GM12891 (cell line): ENCODE results near the gene SPDYE4.

ENCODE experiments used
- DNase-seq: peaks from one replicate; pipeline ENCODE4 v3.0.0; 2011; ENCODE audit warnings: low spot score; ENCODE audit not compliant: insufficient read length
- FAIRE-seq: peaks from 2 replicates; lab custom pipeline; 2011; peaks lifted over from hg19 to GRCh38; lab: Jason Lieb, UNC
- PAX5 ChIP-seq: IDR thresholded peaks from 2 replicates; pipeline ENCODE4 v1.6.1; 2011; ENCODE audit warnings: low read length, moderate library complexity, mild to moderate bottlenecking; ENCODE audit not compliant: insufficient read depth, severe bottlenecking
- POLR2A ChIP-seq: IDR thresholded peaks from 2 replicates; pipeline ENCODE4 v1.6.1; 2011; ENCODE audit warnings: low read depth, low read length, control low read depth
- POLR2AphosphoS5 ChIP-seq: IDR thresholded peaks from 2 replicates; pipeline ENCODE4 v1.6.1; 2011; ENCODE audit warnings: low read depth, low read length, control low read depth
- POU2F2 ChIP-seq: IDR thresholded peaks from 2 replicates; pipeline ENCODE4 v1.6.1; 2011; ENCODE audit warnings: low read depth, mild to moderate bottlenecking, control low read depth, low read length, moderate library complexity
- SPI1 ChIP-seq: IDR thresholded peaks from 2 replicates; pipeline ENCODE4 v1.6.1; 2011; ENCODE audit warnings: low read depth, low read length, control low read depth
- TAF1 ChIP-seq: IDR thresholded peaks from 2 replicates; pipeline ENCODE4 v1.6.1; 2011; ENCODE audit warnings: low read depth, low read length, control low read depth

Gene SPDYE4

DNA sequence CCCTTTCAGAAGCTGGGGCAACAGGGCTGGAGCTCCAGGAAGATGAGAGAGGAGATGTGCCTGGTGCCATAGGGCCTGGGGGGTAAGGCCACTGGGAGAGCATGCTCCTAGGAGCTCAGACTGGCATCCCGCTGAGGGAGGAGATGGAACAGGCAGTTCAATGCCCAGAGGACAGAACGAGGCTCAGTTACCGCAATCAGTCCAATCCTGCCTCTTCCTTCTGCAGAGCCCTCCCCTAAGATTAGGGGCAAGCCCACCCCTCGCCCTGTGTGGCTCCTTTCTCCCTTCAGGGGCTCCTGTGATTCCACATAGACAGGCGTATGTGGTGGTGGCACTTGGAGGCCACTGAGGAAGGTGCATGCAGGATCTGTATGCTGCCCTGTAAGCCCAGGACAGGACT, 16.1 kb downstream of the SPDYE4 start:
- TF ChIP-seq POLR2AphosphoS5 = no peak
- TF ChIP-seq SPI1 = no peak
- TF ChIP-seq POLR2A = no peak
- FAIRE-seq (no peak), DNase-seq (no peak)

DNA sequence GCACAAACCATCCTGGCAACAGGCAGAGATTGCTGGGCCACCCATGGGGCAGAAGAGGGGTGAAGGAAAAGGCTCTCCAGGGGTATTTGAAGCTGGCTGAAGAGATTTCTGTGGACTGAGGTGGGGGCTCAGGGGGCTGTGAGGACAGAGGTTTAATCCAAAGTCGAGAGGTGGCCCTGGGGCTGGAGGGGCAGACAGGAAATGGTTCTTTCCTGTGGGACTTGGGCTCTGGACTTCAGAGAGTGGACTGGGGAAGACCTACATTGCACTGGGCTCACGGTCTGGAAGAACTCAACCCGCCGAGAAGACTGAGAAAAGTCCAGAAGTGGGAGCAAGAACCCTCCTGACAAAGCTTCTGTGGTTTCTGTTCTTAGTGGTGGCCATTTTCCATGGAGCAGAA, 16.6 kb downstream of the SPDYE4 start:
- DNase-seq = no peak
- no peak for FAIRE-seq
- no peak for TF ChIP-seq POLR2A

DNA sequence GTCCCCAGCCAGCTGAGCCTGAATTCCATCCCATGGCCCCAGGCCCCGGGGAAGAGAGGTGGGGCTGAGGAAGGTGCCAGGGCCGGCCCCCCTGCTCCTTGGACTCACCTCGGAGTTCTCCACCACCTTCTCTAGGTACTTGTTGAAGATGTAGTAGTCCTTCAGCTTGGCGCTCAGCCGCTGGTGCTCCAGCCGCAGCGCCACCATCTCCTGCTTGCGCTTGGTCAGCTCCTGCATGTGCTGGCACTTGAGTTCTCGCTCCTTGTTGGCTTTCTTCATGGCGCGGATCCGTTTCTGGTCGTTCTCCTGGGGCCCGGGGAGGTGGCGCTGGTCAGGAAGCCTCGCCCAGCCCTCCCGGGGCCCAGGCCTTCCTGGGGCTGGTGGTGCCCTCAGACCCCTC, 17.0 kb downstream of the SPDYE4 start:
- no peak for DNase-seq
- TF ChIP-seq POU2F2 = no peak
- no peak for TF ChIP-seq TAF1
- TF ChIP-seq SPI1 = no peak
- no peak for TF ChIP-seq POLR2AphosphoS5

DNA sequence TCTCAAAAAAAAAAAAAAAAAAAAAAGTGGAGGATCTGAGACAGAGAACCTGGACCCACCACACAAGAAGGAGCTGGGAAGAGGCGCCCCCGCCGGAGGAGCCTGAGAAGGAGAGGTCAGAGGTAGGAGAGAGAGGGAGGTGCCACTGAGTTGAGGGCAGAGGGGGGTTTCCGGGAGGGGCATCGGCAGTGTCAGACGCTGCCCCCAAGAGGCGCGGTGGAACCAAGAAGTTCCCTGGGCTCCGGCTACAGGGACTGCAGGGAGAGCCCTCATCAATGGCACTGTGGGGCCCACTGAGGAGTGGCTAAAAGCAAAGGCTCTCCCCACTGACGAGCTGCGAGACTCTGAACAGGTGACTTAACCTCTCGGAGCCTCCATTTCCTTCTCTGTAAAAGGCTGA, 17.9 kb downstream of the SPDYE4 start:
- DNase-seq = no peak
- FAIRE-seq = no peak
- no peak for TF ChIP-seq PAX5
- TF ChIP-seq POLR2A = no peak
- no peak for TF ChIP-seq POLR2AphosphoS5
- no peak for TF ChIP-seq TAF1
- TF ChIP-seq SPI1 = no peak
- no peak for TF ChIP-seq POU2F2

More for the DNA sequence above, 17.0 kb downstream of the SPDYE4 start:
- no peak for FAIRE-seq

DNA sequence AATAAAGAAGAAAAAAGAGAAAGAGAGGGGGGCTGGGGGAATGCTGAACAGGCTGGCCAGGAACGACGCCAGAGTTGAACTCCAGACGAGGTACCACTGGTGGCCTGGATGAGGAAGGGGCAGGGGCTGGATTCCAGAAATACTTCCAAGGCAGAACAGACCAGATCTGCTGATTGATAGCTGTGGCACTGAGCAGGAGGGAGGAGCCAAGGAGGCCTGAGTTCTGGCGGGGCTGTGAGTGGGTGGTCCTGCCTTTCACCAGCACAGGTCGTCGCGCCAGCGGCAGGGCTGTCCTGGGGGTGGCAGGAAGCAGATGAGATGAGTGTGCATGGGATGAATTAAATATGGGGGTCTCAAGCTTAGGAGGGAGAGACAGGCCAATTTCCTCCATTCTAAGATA, 19.2 kb downstream of the SPDYE4 start:
- FAIRE-seq (no peak), DNase-seq (no peak)
- no peak for TF ChIP-seq TAF1
- no peak for TF ChIP-seq PAX5

DNA sequence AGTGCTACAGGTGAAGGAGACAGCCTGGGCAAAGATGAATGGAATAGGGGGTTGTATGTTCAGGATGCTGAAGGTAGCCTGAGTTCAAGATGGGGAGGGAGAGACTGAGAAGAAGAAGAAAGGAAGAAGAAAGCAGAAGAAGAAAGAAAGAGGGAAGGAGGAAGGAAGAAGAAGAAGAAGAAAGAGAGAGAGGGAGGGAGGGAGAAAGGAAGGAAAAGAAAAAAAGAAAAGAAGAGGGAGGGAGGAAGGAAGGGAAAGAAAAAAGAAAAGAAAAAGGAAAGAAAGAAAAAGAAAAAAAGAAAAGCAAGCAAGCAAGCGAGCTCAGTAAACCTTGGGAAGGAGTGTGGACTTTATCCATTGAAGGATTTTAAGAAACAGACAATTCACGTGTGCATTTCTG, 21.6 kb downstream of the SPDYE4 start:
- TF ChIP-seq TAF1 (no peak), POU2F2 (no peak), POLR2A (no peak), POLR2AphosphoS5 (no peak), SPI1 (no peak), PAX5 (no peak)
- FAIRE-seq = no peak
- no peak for DNase-seq

DNA sequence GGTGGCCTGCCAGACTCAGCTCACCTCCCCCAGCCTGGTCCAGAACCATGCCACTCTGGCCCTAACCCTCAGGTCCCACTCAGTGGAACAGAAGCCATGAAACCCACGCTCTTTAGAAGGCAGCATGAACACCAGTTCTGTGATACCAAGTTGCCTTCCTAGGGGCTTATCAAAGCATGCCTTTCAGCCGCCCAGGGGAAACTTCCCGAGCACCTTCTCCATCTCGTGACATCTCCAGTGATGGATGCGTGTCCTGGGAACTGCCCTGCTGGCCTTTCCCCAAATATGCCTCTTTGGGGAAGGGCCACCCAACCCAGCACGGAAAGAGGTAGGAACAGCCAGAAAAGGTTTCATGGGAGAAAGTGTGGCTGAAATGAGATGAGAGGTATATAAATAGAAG, 22.0 kb downstream of the SPDYE4 start:
- DNase-seq (no peak), FAIRE-seq (no peak)
- no peak for TF ChIP-seq PAX5
- no peak for TF ChIP-seq POLR2A
- TF ChIP-seq POU2F2 = no peak
- TF ChIP-seq SPI1 = no peak
- TF ChIP-seq TAF1 = no peak
- TF ChIP-seq POLR2AphosphoS5 = no peak

DNA sequence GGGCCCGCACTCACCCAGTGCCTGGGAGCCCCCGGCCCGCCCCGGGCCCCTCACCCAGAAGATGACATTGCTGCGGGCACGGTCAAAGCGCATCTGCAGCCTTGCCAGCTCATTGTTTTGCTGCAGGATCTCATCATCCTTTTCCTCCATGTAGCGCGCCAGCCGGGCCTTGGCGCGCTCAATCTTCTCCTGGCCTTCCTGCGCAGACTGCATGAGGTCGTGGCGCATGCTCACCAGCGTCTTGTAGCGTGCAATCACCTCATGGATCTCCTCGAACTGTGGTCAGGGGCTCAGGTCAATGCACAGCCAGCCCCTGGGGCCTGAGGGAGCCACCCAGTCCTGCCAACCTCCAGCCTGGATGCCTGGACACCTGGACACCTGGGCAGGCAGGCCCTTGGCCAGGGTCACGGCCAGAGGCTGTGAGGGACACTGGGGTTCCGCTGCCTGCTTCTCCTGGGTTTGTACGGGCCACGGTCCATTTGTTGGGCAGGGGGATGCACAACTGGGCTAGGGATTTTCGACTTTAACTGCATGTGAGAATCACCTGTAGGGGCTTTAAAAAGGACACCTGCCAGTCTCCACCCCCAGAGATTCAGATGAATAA, 22.9 kb downstream of the SPDYE4 start:
- DNase-seq (no peak), FAIRE-seq (no peak)
- TF ChIP-seq TAF1 = no peak
- TF ChIP-seq POLR2AphosphoS5 = no peak
- TF ChIP-seq POLR2A = no peak
- no peak for TF ChIP-seq PAX5
- no peak for TF ChIP-seq POU2F2
- no peak for TF ChIP-seq SPI1

DNA sequence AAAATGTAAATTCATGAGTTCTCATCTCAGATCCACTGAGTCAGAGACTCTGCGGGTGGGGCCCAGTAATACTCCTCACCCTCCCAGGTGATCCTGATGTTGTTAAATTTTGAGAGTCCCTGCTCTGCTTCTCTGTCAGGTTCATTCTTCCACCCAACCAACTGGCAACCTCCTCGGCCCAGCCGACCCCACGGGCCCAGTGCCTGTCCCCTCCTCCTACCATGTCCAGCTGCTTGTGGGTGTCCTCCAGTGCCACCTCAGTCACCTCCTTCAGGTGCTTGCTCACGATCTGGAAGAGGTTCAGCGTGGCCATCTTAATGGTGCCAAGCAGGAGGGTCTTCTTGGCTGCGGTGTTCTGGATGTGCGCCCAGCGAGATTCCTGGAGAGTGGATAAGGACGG, 23.5 kb downstream of the SPDYE4 start:
- DNase-seq (no peak), FAIRE-seq (no peak)
- no peak for TF ChIP-seq TAF1
- TF ChIP-seq PAX5 = no peak
- TF ChIP-seq SPI1 = no peak
- TF ChIP-seq POLR2A = no peak
- TF ChIP-seq POU2F2 = no peak

DNA sequence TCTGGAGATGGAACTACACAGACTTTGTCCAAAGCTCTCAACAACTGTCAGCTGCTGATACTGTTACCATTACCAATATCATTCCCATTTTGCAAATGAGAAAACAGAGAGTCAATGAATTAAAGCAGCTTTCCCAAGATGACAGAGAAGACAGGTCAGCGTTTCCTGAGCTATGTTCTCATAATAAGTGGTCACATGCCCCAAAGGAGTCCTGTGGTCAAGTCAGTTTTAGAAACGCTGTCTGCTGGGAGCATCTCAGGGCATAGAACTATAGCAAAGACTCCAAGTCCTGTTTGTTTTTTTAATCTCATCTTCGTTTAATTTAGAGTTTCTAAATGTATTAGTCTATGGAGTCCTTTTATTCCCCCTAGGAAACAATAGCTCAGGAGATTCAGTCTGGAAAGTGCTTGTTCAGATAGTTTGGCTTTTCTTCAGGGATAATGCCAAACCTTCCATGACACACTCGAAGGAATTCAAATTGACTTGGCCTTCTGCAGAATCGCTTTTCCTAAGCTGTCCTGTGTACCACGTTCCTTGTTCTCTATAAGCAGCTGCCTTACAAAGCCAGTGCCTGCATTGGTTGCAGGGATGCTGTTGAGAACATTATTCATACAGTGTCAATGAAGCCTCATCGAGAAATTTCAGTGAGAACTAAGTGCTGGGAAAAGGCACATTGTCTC, 25.8 kb downstream of the SPDYE4 start:
- no peak for TF ChIP-seq PAX5
- no peak for DNase-seq
- FAIRE-seq = no peak

DNA sequence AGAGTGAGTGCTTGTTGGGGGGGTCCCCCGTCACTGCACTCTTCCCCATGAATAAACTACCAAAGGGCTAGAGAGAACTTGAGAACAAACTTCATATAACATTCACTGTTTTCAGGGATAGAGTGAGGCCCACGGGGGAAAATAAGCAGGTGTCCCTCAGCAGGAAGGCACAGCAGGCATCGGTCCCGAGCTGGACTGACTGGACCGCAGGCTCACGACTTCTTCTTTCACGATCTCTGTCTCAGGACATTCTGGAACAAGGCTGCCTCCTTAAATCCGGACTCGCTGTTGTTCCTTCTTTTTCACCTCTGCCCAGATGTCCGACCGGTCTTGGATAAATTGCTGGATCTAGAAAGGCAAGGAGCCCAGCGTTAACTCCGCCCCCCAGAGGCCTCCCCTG, 28.5 kb downstream of the SPDYE4 start:
- FAIRE-seq = no peak
- no peak for TF ChIP-seq TAF1
- TF ChIP-seq POU2F2 = no peak
- no peak for TF ChIP-seq POLR2A

More for the DNA sequence above, 28.5 kb downstream of the SPDYE4 start:
- no peak for DNase-seq
